Head of caudate nucleus (tissue), 42 donors: ENCODE measurements around the gene ARMH2.

Source experiments
- DNase-seq, 42 donors: peaks; one replicate each; pipeline versions ENCODE4 v3.0.0 to v3.0.0-alpha.2; 2020 to 2021; ENCODE audit warnings: mixed read lengths in 7 of 42
- intact Hi-C: fragments of 100-400 bp; cut with DNase I; formaldehyde crosslinking; loops from one replicate; pipeline ENCODE4 v1.15.0; 2022

ARMH2 gene

GRCh38 chr6:24798740-24799540 is at the start of gene ARMH2:
ARMH2 (minus strand) TSS chr6:24798917; CDS start chr6:24798857, 60 bp downstream.
- DNase-seq: peak in 8 of 42 donors; percentile 23 to 66 (median 36)
- intact Hi-C loops: no loop called here

- intact Hi-C loops: no loop called here
- peak in 14 of 42 donors; percentile 17 to 75 (median 46) for DNase-seq
These were observed 49.7 kb upstream of the ARMH2 start for GRCh38 chr6:24848461-24848860.

- peak in 13 of 42 donors; percentile 17 to 66 (median 36) for DNase-seq
These were observed 48.7 kb upstream of the ARMH2 start for GRCh38 chr6:24847402-24847801.

GRCh38 chr6:24845578-24845977 is 46.9 kb upstream of the ARMH2 start:
- peak in 1 of 42 donors; percentile 14 for DNase-seq
- intact Hi-C loops: no loop called here

More at GRCh38 chr6:24847402-24847801, 48.7 kb upstream of the ARMH2 start:
- intact Hi-C loops: no loop called here

GRCh38 chr6:24844903-24845302 is 46.2 kb upstream of the ARMH2 start:
- intact Hi-C loops: no loop called here
- DNase-seq: peak in 1 of 42 donors; percentile 13

- DNase-seq: peak in 1 of 42 donors; percentile 13
These were observed 45.3 kb upstream of the ARMH2 start for GRCh38 chr6:24844061-24844460.

GRCh38 chr6:24840187-24840586 is 41.5 kb upstream of the ARMH2 start:
- no peak for DNase-seq
- intact Hi-C loops: no loop called here

More at GRCh38 chr6:24844061-24844460, 45.3 kb upstream of the ARMH2 start:
- intact Hi-C loops: no loop called here

GRCh38 chr6:24838994-24839393 is 40.3 kb upstream of the ARMH2 start:
- intact Hi-C loops: no loop called here
- peak in 14 of 42 donors; percentile 27 to 69 (median 38) for DNase-seq

GRCh38 chr6:24838081-24838480 is 39.4 kb upstream of the ARMH2 start:
- intact Hi-C loops: no loop called here
- no peak for DNase-seq

GRCh38 chr6:24836109-24836508 is 37.4 kb upstream of the ARMH2 start:
- intact Hi-C loops: no loop called here
- peak in 1 of 42 donors; percentile 33 for DNase-seq

GRCh38 chr6:24833711-24834386 is 35.1 kb upstream of the ARMH2 start:
- intact Hi-C loops: no loop called here

GRCh38 chr6:24832794-24833193 is 34.1 kb upstream of the ARMH2 start:
- no peak for DNase-seq
- intact Hi-C loops: no loop called here

More at GRCh38 chr6:24833711-24834386, 35.1 kb upstream of the ARMH2 start:
- DNase-seq: no peak

- DNase-seq: no peak
- intact Hi-C loops: no loop called here
These were observed 33.3 kb upstream of the ARMH2 start for GRCh38 chr6:24831771-24832716.

- intact Hi-C loops: no loop called here
- DNase-seq: no peak
These were observed 30.9 kb upstream of the ARMH2 start for GRCh38 chr6:24829657-24830056.

GRCh38 chr6:24827970-24828369 is 29.3 kb upstream of the ARMH2 start:
- intact Hi-C loops: no loop called here

GRCh38 chr6:24827162-24827561 is 28.4 kb upstream of the ARMH2 start:
- intact Hi-C loops: no loop called here
- DNase-seq: no peak

More at GRCh38 chr6:24827970-24828369, 29.3 kb upstream of the ARMH2 start:
- no peak for DNase-seq

GRCh38 chr6:24825130-24825630 is 26.5 kb upstream of the ARMH2 start:
- intact Hi-C loops: no loop called here
- no peak for DNase-seq

GRCh38 chr6:24824142-24824938 is 25.6 kb upstream of the ARMH2 start:
- DNase-seq: no peak
- intact Hi-C loops: no loop called here
